BJ (cell line): ENCODE measurements around the gene U2AF1L4. TPM values are rescaled to one million over a fixed set of nuclear protein-coding genes. Genes with fewer than 3 reads are reported as not detected.

ENCODE experiments used
- CTCF ChIA-PET: fragments of 350-600 bp; formaldehyde crosslinking; extraction: SDS; loops from one replicate; lab custom pipeline; 2021; ENCODE audit warnings: antibody characterized with exemption, inconsistent platforms; lab: Yijun Ruan, JAX
- POLR2A ChIA-PET: fragments of 300-600 bp; sonication (Branson Sonifier 250); formaldehyde crosslinking; extraction: SDS; loops from one replicate; lab custom pipeline; 2021; ENCODE audit warnings: antibody characterized with exemption; lab: Charles Lee
- DNase-seq: peaks from one replicate; pipeline ENCODE4 v3.0.0-alpha.2; 2011; ENCODE audit warnings: low read depth
- H3K27me3 ChIP-seq: 2 replicates; pipeline ENCODE4 v1.6.0; 2011; ENCODE audit warnings: low read length; ENCODE audit not compliant: control insufficient read depth, insufficient read depth
- H3K36me3 ChIP-seq: 2 replicates; pipeline ENCODE4 v1.5.1; 2011; ENCODE audit warnings: low read length; ENCODE audit not compliant: control insufficient read depth, insufficient read depth
- H3K4me3 ChIP-seq: 2 replicates; pipeline ENCODE4 v1.5.1; 2011; ENCODE audit warnings: low read depth, mild to moderate bottlenecking, control low read depth, low read length
- polyA plus RNA-seq: library from polyadenylated mRNA; depleted of rRNA; stranded (reverse); fragments of >200 nt; gene quantifications from 2 replicates; pipeline ENCODE4 v1.2.3, GENCODE V29; 2011
- TF ChIP-seq, protein P1 (sequence below): IDR thresholded peaks from 2 replicates; pipeline ENCODE4 v1.5.1; 2011; ENCODE audit warnings: low read depth, mild to moderate bottlenecking, control low read depth, inconsistent platforms, low read length, moderate library complexity; ENCODE audit not compliant: insufficient read depth

U2AF1L4 gene
- polyA plus RNA-seq, 1 experiment = 20.3 TPM

DNA sequence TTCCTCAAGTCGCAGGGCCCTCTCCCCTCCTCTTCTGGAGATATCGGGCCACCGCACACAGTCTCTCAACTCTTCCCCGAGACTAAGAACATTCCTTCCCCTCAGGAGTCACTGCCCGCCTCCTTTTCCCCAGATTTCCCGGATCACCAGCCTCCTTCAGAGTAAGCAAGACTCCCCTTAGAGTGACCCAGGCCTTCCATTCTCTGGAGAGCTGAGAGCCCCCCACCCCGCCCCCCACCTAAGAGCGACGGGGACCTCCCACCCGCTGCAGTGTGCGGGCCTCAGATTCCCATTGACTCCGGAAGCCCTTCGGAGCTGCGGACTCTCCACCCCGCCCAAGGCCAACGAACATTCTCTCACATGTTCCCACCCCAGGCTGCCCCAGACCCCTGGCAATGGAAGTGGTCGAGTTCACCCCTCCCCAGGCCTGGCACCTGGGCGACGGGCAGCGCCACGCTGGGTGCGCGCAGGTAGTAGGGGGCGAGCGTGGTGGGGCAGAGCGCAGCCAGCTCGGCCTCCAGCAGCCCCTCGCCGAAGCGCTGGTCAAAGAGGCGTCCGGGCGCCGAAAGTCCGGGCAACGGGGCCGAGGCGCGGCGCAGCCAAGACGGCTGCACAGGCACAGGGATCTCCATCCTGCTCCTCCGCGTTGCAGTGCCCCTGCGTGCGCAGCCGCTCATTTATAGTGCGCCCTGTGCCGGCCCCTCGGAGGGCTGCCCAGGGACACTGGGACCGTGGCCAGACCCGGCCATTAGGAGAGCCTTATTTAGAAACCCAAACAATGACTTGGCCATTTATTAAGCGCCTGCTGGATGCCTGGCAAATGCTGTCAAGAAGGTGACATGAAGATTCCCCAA, 11.4 kb upstream of the U2AF1L4 start, which contains the start of gene HSPB6:
Gene HSPB6 (minus strand): TSS at position 653 of the 854 bp plus-strand sequence. CDS start 21 bp downstream, at position 632.
- Histone ChIP-seq H3K36me3 (peaks cover 15% of the 10 kb centered on the region), H3K27me3 (no peaks in the 10 kb centered on the region), H3K4me3 (peak within 1 kb of the TSS; percentile 52)
- no peak for DNase-seq
- ChIA-PET POLR2A (interaction anchor here (0.6 to 1.6 kb wide), 2 partner anchors 8 to 12 kb away, joined by 5 to 6 read pairs; partner anchors contain the start of gene LIN37), CTCF (interaction anchor here (1.2 kb wide), 1 partner anchor 9 kb away, joined by 3 read pairs; no protein-coding TSS in a partner anchor)
- TF ChIP-seq, protein P1, sequence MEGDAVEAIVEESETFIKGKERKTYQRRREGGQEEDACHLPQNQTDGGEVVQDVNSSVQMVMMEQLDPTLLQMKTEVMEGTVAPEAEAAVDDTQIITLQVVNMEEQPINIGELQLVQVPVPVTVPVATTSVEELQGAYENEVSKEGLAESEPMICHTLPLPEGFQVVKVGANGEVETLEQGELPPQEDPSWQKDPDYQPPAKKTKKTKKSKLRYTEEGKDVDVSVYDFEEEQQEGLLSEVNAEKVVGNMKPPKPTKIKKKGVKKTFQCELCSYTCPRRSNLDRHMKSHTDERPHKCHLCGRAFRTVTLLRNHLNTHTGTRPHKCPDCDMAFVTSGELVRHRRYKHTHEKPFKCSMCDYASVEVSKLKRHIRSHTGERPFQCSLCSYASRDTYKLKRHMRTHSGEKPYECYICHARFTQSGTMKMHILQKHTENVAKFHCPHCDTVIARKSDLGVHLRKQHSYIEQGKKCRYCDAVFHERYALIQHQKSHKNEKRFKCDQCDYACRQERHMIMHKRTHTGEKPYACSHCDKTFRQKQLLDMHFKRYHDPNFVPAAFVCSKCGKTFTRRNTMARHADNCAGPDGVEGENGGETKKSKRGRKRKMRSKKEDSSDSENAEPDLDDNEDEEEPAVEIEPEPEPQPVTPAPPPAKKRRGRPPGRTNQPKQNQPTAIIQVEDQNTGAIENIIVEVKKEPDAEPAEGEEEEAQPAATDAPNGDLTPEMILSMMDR = no peak

DNA sequence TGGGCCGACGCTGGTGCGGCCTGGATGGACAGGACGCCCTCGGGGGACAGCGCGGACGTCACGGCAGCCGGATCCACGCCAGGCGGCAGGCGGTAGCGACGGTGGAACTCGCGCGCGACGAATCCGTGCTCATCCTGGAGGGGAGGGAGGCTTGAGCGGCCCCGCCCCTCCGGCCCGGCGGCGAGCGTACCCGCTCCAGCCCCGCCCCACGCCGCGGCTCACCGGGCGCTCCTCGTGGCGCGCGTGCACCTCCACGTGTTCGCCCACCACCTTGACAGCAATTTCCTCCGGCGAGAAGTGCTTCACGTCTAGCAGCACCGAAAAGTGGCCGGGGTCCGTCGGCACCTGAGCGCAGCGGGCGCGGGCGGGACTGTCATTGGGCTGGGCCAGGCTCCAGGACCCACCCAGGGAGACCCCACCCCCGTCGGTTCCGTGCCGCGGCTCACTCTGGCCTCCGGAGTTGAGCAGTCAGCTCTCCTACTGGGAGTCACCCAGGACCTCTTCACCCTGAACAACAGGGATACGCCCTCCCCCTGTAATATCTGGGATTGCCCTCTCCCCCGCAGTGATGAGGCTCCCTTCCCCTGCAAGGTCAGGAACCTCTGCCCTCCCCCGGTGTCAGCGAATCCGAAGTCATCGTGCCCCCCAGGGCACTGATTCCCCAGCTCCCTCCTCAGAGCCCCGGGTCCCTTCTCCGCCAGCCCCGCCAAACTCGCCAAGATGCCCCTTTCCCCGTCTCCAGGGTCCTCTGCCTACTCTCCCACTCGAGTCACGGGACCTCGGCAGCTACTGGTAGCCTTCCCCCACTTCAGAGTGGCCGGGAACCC, 10.5 kb upstream of the U2AF1L4 start:
- Histone ChIP-seq H3K27me3 (no peaks in the 10 kb centered on the region), H3K4me3 (peak overlapping the region; percentile 52), H3K36me3 (peaks cover 14% of the 10 kb centered on the region)
- DNase-seq = no peak
- ChIA-PET CTCF (interaction anchor here (1.2 kb wide), 1 partner anchor 9 kb away, joined by 3 read pairs; no protein-coding TSS in a partner anchor), POLR2A (interaction anchor here (0.6 kb wide), 1 partner anchor 39 kb away, joined by 3 read pairs; no protein-coding TSS in a partner anchor)
- TF ChIP-seq, protein P1 = no peak

DNA sequence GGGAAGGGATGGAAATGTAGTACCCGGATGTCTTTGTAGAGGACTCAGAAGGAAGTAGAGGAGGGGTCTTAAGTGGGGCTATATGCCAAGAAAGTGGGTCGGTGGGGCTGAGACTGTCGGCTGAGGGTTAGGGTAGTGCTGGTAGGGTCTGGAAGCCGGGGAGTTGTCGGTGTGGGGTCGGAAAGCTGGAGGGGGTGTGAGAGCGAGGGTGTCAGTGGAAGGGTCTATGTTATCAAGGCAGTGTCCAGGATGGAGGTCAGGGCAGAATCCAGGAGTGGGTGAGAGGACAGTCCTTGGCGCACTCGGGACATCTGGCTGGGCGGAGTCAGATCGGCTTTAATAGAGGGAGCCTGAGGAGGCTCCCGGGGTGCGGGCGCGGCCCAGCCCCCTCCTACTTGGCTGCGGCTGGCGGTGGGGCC, 9.9 kb upstream of the U2AF1L4 start:
- no peaks in the 10 kb centered on the region for H3K27me3 ChIP-seq
- ChIA-PET CTCF (no interaction called here), POLR2A (no interaction called here)
- no peak for DNase-seq
- TF ChIP-seq, protein P1 = no peak
- peak overlapping the region; percentile 52 for H3K4me3 ChIP-seq
- H3K36me3 ChIP-seq = peaks cover 13% of the 10 kb centered on the region

DNA sequence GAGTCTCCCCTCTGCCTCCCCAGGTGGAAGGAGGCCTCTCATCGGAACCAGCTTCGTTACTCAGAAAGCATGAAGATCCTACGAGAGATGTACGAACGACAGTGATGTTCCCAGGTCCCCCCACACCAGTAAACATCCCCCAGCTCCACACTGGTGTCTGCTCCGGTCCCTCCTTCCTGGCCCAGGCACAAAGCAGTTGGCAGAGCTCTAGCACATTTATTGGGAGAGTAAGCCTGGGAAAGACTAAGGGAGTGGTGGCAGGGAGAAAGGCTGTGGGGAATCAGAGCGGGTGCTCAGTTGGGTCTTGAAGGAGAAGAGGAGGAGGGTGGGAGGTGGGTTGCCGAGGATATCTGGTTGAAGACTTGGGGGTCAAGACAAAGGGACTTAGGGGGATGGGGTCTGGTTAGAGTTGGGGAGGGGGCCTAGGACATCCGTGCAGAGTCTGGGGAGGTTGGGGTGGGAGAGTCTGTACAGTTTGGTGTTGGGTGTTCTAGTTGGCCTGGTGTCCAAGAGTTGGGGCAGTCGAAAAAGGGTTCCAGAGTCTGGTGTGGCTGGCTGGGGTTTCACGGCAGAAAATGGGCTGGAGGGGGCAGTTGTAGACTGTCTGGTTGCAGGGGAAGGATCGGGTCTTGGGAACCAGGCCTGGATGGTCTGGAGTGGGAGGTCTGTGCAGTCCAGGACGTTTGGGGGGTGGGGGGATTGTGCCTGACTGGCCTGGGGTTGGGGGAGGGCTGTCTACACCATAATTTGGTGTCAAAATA, 9.3 kb upstream of the U2AF1L4 start:
- no peaks in the 10 kb centered on the region for H3K27me3 ChIP-seq
- H3K36me3 ChIP-seq = peaks cover 12% of the 10 kb centered on the region
- TF ChIP-seq, protein P1 = no peak
- ChIA-PET POLR2A (no interaction called here), CTCF (interaction anchor here (0.7 kb wide), 1 partner anchor 196 kb away, joined by 3 read pairs; no protein-coding TSS in a partner anchor)
- H3K4me3 ChIP-seq = no peak overlapping the region
- DNase-seq = no peak
